ENCODE data around the gene RPS8.
A peak's percentile ranks its signal among the peaks of the same experiment; 100 is the strongest.

The RPS8 gene

DNA sequence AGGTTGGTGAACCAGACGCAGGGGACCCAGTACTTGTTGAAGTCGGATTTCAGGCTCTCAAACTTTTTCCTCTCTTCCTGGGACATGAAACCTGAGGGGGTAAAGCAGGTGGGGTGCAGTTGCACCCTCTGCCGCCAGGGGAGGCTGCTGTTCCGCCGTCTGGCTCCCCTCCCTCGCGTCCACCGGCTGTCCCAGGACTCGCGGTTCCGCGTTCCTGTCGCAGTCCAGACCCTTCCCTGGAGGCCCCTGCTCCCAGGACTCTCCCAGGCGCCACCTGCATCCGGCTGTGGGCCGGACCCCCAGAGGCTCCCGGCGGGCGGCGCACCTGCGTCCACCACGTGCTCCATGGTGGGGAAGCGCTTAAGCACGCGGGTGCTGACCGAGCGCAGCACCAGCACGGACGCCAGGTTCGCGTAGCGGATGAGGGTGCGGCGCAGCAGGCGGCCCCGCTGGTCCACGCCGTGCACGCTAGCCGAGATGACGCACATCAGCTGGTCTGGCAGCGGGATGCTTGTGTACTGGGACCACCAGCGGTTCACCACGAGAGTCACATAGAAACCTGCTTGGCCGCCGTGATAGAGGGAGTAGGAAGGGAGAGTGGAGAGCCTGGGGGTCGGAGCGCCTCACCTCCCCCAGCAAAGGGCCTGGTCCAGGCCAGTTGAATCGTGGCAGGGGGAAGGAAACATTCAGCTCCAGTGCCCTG lies 10.9 kb downstream of the RPS8 start (continued):
- TF ChIP-seq, protein P1, sequence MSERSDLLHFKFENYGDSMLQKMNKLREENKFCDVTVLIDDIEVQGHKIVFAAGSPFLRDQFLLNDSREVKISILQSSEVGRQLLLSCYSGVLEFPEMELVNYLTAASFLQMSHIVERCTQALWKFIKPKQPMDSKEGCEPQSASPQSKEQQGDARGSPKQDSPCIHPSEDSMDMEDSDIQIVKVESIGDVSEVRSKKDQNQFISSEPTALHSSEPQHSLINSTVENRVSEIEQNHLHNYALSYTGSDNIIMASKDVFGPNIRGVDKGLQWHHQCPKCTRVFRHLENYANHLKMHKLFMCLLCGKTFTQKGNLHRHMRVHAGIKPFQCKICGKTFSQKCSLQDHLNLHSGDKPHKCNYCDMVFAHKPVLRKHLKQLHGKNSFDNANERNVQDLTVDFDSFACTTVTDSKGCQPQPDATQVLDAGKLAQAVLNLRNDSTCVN (tag by site-specific recombination; optimal IDR thresholded peaks at IDR 0.05), result peak; percentile 97
- TF ChIP-seq ZNF629 (tag by site-specific recombination; IDR thresholded peaks at IDR 0.05) (peak; percentile 66), ZNF140 (tag by site-specific recombination; IDR thresholded peaks at IDR 0.05) (no peak), ZNF2 (tag by site-specific recombination; IDR thresholded peaks at IDR 0.05) (peak; percentile 91), ZIC2 (tag by site-specific recombination; IDR thresholded peaks at IDR 0.05) (peak; percentile 100), ZNF843 (tag by site-specific recombination; IDR thresholded peaks at IDR 0.05) (peak; percentile 66), ZBTB21 (tag by site-specific recombination; IDR thresholded peaks at IDR 0.05) (no peak), ZNF600 (tag by site-specific recombination; IDR thresholded peaks at IDR 0.05) (peak; percentile 100), ZEB2 (tag by site-specific recombination; IDR thresholded peaks at IDR 0.05) (peak; percentile 97), GLIS1 (tag by site-specific recombination; IDR thresholded peaks at IDR 0.05) (peak; percentile 99), ZSCAN16 (tag by site-specific recombination; IDR thresholded peaks at IDR 0.05) (peak; percentile 58; the same call in 1 of the 2 replicates), FEZF1 (tag by site-specific recombination; IDR thresholded peaks at IDR 0.05) (no peak), SP2 (tag by site-specific recombination; IDR thresholded peaks at IDR 0.05) (peak; percentile 29), KLF9 (tag by site-specific recombination; IDR thresholded peaks at IDR 0.05; ENCODE audit: low read depth) (no peak), SP7 (tag by site-specific recombination; IDR thresholded peaks at IDR 0.05) (peak; percentile 78), ZNF76 (tag by site-specific recombination; IDR thresholded peaks at IDR 0.05; ENCODE audit: borderline replicate concordance, low read depth) (peak; percentile 92), ZXDB (tag by site-specific recombination; IDR thresholded peaks at IDR 0.05) (peak; percentile 92), ZBTB48 (tag by site-specific recombination; IDR thresholded peaks at IDR 0.05) (peak; percentile 77)
- TF ChIP-seq, protein P2, sequence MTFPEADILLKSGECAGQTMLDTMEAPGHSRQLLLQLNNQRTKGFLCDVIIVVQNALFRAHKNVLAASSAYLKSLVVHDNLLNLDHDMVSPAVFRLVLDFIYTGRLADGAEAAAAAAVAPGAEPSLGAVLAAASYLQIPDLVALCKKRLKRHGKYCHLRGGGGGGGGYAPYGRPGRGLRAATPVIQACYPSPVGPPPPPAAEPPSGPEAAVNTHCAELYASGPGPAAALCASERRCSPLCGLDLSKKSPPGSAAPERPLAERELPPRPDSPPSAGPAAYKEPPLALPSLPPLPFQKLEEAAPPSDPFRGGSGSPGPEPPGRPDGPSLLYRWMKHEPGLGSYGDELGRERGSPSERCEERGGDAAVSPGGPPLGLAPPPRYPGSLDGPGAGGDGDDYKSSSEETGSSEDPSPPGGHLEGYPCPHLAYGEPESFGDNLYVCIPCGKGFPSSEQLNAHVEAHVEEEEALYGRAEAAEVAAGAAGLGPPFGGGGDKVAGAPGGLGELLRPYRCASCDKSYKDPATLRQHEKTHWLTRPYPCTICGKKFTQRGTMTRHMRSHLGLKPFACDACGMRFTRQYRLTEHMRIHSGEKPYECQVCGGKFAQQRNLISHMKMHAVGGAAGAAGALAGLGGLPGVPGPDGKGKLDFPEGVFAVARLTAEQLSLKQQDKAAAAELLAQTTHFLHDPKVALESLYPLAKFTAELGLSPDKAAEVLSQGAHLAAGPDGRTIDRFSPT (tag by site-specific recombination; IDR thresholded peaks at IDR 0.05), result peak; percentile 81
- TF ChIP-seq, protein P3, sequence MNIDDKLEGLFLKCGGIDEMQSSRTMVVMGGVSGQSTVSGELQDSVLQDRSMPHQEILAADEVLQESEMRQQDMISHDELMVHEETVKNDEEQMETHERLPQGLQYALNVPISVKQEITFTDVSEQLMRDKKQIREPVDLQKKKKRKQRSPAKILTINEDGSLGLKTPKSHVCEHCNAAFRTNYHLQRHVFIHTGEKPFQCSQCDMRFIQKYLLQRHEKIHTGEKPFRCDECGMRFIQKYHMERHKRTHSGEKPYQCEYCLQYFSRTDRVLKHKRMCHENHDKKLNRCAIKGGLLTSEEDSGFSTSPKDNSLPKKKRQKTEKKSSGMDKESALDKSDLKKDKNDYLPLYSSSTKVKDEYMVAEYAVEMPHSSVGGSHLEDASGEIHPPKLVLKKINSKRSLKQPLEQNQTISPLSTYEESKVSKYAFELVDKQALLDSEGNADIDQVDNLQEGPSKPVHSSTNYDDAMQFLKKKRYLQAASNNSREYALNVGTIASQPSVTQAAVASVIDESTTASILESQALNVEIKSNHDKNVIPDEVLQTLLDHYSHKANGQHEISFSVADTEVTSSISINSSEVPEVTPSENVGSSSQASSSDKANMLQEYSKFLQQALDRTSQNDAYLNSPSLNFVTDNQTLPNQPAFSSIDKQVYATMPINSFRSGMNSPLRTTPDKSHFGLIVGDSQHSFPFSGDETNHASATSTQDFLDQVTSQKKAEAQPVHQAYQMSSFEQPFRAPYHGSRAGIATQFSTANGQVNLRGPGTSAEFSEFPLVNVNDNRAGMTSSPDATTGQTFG (tag by site-specific recombination; IDR thresholded peaks at IDR 0.05; ENCODE audit: borderline replicate concordance), result no peak
- TF ChIP-seq, protein P4, sequence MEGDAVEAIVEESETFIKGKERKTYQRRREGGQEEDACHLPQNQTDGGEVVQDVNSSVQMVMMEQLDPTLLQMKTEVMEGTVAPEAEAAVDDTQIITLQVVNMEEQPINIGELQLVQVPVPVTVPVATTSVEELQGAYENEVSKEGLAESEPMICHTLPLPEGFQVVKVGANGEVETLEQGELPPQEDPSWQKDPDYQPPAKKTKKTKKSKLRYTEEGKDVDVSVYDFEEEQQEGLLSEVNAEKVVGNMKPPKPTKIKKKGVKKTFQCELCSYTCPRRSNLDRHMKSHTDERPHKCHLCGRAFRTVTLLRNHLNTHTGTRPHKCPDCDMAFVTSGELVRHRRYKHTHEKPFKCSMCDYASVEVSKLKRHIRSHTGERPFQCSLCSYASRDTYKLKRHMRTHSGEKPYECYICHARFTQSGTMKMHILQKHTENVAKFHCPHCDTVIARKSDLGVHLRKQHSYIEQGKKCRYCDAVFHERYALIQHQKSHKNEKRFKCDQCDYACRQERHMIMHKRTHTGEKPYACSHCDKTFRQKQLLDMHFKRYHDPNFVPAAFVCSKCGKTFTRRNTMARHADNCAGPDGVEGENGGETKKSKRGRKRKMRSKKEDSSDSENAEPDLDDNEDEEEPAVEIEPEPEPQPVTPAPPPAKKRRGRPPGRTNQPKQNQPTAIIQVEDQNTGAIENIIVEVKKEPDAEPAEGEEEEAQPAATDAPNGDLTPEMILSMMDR (tag by site-specific recombination; IDR thresholded peaks at IDR 0.05), result peak; percentile 99
- TF ChIP-seq, protein P5, sequence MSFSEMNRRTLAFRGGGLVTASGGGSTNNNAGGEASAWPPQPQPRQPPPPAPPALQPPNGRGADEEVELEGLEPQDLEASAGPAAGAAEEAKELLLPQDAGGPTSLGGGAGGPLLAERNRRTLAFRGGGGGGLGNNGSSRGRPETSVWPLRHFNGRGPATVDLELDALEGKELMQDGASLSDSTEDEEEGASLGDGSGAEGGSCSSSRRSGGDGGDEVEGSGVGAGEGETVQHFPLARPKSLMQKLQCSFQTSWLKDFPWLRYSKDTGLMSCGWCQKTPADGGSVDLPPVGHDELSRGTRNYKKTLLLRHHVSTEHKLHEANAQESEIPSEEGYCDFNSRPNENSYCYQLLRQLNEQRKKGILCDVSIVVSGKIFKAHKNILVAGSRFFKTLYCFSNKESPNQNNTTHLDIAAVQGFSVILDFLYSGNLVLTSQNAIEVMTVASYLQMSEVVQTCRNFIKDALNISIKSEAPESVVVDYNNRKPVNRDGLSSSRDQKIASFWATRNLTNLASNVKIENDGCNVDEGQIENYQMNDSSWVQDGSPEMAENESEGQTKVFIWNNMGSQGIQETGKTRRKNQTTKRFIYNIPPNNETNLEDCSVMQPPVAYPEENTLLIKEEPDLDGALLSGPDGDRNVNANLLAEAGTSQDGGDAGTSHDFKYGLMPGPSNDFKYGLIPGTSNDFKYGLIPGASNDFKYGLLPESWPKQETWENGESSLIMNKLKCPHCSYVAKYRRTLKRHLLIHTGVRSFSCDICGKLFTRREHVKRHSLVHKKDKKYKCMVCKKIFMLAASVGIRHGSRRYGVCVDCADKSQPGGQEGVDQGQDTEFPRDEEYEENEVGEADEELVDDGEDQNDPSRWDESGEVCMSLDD (tag by site-specific recombination; IDR thresholded peaks at IDR 0.05), result peak; percentile 82
- TF ChIP-seq, protein P6, sequence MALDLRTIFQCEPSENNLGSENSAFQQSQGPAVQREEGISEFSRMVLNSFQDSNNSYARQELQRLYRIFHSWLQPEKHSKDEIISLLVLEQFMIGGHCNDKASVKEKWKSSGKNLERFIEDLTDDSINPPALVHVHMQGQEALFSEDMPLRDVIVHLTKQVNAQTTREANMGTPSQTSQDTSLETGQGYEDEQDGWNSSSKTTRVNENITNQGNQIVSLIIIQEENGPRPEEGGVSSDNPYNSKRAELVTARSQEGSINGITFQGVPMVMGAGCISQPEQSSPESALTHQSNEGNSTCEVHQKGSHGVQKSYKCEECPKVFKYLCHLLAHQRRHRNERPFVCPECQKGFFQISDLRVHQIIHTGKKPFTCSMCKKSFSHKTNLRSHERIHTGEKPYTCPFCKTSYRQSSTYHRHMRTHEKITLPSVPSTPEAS (tag by site-specific recombination; IDR thresholded peaks at IDR 0.05), result 0 out of 2 replicates have a peak, but pooled peaks have one; percentile 10
- TF ChIP-seq, protein P7, sequence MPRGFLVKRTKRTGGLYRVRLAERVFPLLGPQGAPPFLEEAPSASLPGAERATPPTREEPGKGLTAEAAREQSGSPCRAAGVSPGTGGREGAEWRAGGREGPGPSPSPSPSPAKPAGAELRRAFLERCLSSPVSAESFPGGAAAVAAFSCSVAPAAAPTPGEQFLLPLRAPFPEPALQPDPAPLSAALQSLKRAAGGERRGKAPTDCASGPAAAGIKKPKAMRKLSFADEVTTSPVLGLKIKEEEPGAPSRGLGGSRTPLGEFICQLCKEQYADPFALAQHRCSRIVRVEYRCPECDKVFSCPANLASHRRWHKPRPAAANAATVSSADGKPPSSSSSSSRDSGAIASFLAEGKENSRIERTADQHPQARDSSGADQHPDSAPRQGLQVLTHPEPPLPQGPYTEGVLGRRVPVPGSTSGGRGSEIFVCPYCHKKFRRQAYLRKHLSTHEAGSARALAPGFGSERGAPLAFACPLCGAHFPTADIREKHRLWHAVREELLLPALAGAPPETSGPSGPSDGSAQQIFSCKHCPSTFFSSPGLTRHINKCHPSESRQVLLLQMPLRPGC (tag by site-specific recombination; IDR thresholded peaks at IDR 0.05), result no peak
- TF ChIP-seq, protein P8, sequence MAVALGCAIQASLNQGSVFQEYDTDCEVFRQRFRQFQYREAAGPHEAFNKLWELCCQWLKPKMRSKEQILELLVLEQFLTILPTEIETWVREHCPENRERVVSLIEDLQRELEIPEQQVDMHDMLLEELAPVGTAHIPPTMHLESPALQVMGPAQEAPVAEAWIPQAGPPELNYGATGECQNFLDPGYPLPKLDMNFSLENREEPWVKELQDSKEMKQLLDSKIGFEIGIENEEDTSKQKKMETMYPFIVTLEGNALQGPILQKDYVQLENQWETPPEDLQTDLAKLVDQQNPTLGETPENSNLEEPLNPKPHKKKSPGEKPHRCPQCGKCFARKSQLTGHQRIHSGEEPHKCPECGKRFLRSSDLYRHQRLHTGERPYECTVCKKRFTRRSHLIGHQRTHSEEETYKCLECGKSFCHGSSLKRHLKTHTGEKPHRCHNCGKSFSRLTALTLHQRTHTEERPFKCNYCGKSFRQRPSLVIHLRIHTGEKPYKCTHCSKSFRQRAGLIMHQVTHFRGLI (tag by site-specific recombination; IDR thresholded peaks at IDR 0.05), result no peak

All from HEK293 (cell line).